Umbilical cord (tissue), 2 donors: ENCODE results near the gene TMEM132A. TPM values are rescaled to one million over a fixed set of nuclear protein-coding genes. Genes with fewer than 3 reads are reported as not detected.
"Not testable (repeated sequence)": the region's sequence is repeated elsewhere in the genome, so short reads cannot be mapped to it uniquely, and the experiment has no call there.

ENCODE experiments used
- DNase-seq: peaks from one replicate; pipeline ENCODE4 v3.0.0-alpha.2; 2015; ENCODE audit warnings: low spot score
- total RNA-seq: library from RNA; depleted of rRNA; stranded (reverse); fragments of >200 nt; gene quantifications from one replicate; pipeline ENCODE4 v1.2.3, GENCODE V29; 2014; ENCODE audit warnings: low replicate concordance; ENCODE audit not compliant: insufficient read depth

The TMEM132A gene
- total RNA-seq, 1 donor from 2014 or later, result 33.5 TPM

DNA sequence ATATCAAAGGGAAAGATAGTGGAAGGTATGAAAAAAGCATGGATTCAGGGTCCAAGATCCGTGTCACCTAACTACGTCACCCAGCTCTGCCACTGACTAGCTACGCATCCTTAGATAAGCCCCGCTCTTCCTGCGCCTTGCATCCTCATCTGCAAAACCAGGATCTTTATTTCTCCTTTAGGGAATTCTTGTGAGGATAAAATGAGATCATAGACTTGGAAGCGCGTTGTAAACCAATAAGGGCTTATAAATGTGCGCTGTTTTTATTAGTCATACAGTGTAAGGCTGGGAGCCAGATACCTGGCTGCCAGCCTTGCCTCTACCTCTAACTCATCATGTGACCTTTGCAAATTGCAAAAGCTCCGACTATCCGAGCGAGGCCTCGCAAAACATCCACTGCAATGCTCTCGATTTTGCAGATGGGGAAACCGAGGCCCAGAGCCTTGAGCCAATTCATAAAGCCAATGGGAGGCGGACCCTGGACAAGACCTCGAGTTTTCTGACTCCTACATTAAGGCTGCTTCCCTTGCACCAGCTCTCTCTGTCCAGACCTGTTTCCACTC is 18.6 kb upstream of the TMEM132A start:
- no peak for DNase-seq

DNA sequence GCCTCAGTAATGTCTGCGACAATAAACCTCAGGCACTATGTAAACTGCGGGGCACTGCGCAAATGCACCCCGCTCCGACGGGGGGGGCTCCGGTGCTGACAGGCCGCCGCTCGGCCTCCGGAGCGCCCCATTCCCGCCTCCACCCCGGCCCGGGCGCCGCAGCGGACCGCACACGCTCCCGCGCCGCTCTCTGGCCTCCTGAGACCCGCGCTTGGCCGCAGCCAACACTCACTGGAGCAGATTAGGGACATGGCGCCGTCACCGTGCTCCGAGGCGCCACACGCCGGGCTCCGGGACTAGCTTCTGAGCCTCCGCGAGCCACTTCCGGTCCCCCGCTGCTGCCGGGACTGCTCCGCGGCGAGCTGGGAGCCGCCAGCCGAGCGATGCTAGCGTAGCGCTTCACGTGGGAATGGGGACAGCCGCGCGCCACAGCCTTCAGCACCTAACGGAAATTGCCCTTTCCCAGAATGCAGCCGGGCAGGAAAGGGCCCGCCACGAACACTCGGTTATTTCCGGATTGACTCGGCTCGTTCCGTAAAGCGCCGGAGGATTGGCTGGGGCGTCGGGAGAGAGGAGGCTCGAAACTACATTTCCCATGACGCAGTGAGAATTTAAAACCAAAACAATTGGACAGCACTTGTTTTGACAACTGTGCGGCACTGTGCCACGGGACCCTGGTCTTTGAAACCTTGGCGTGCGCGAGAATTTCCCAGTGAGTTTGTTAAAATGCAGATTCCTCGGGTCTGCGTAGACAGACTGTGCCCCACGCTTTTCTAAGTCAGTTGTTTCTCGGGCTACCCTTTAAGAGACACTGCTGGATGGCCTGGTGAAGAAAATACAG is 17.9 kb upstream of the TMEM132A start, which contains the start of gene PRPF19:
Gene PRPF19 (minus strand): TSS at position 454 of the 841 bp plus-strand sequence. CDS start 203 bp downstream, at position 251.
- peak; percentile 99 for DNase-seq

DNA sequence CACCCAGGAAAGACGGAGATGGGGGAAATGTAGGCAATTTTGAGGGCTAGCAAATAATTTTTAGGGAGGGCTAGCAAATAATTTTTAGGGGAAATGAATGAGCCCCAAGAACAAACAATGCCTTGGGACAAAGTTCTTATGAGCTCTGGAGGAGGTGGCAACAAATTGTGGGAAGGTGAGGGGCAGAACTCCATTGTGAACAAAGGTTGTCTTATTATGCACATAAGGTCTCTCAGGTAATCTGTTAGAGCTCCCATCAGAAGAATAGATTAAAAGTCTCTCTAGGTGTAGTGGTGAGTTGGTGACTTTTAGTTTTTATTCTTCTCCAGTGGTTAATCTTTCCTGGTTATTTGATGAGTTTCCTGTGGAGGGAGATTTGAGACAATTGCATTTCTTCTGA is 15.5 kb upstream of the TMEM132A start:
- no peak for DNase-seq

DNA sequence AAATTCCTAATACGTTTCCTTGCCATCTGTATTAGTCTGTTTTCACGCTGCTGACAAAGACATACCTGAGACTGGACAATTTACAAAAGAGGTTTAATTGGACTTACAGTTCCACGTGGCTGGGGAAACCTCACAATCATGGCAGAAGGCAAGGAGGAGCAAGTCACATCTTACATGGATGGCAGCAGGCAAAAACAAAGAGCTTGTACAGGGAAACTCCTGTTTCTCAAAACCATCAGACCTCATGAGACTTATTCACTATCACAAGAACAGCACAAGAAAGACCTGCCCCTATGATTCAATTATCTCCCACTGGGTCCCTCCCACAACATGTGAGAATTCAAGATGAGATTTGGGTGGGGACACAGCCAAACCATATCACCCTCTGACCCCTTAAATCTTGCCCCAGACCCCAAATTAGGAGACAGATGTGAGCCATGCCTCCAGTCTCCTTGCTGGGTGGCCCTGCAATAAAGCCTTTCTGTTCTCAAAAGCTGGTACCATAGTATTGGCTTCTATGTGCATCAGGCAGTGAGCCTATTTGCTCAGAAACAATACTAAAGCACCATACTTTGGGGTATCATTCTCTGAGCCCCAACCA is 14.5 kb upstream of the TMEM132A start:
- not testable (repeated sequence) for DNase-seq

DNA sequence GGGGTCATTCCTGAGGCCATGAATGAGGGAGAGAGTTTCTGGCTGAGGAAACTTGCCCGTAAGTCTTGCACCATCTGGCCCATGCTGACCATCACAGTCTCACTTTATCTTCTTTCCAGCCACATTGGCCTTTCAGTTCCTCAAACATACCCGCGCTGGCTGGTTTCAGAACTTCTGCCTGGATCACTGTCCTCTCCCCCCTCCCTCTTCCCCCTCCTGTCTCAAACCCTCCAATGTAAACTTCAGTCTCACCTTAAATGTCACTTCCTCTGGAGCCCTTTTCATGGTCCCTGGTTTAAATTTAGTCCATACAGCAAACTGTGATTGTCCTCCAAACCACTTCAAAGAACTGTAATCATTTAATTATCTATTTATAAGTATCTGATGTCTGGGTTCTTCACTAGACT is 14.0 kb upstream of the TMEM132A start:
- DNase-seq, result peak; percentile 41

DNA sequence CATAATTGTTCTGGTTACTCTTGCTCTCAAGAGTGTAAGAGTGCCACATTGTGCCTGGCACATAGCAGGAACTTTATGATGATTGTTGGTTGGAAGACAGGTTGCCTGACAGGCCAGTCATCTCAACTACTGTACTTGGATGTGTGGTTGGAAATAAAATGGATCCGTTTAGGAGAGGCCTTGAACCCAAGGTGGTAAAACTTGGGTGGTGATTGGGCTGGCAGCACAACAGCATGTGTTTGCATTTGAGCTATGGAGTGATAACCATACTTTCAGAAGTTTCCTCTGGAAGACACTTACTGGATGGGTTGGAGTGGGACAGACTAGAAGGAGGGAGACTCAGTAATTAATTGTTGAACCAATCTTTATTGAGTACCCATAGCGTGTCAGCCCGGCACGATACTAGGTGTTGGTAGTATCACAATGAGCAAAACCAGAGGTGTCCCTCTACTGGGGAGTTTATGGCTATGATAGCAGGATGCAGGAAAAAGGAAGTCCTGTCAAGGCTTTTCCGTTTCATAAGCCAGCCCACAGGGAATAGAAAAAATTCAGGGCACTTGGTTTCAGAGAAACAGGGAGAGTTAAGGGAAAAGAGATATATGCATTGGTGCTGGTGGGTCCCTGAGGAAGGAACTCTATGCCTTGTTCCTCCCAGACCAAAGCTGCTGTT is 13.4 kb upstream of the TMEM132A start:
- DNase-seq, result no peak

DNA sequence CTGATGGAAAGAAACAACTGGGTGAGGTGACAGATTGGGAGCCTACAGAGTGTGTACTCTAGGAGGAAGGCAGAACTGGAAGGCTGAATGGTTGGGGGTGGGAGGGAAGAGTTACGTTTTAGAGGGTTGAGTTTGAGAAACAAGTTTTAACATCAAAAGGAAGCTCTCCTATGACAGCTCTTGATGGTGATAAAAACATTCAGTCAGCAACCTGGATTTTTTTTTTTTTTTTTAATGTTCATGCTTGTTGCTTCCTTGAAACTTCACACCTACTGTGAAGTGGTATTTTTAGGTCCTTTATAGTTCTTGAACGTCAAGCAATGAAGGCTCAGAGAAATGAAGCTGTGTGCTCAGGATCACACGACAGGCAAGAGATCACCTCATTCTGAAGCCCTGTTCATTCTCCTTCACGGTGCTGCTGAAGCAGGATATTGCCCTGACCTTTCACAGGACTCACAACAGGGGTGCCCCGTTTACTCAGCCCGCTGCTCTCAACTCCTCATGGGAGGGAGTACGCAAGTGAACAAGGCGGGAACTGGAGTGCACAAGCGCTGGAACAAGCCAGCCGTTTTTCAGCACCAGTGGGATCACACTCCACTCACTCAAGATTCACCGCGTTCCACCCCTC is 11.9 kb upstream of the TMEM132A start:
- DNase-seq, result no peak

DNA sequence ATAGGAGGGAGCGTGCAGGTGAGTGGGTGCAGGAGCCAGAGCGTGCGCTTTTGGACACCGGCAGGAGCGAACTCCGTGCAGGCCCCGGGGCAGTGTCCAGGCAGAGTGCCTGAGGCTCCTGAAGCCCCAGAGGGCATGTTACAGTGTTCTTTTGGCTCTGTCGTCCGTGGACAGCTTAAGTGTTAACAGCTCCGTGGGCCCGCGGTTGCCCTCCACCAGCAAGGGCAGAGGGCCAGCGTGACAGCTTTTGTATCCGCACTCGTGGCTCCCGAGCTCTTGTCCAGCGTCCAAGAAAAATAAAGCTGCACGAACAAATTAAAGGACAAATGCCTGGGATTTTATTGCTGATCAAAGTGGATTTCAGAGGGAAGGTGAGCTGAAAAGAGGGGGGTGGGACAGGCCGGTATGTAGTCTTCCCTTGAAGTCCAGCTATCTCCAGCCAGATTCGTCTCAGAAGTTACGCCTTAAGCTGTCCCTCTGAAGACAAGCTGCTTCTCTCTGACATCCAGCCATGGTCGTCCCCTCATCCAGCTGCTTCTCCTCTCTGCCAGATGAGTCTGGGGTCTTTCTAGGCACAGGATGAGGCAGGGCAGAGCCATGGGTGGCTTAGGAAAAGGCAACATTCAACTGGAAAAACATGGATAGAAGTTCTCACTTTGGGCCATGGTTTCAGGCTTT is 11.3 kb upstream of the TMEM132A start:
- no peak for DNase-seq

DNA sequence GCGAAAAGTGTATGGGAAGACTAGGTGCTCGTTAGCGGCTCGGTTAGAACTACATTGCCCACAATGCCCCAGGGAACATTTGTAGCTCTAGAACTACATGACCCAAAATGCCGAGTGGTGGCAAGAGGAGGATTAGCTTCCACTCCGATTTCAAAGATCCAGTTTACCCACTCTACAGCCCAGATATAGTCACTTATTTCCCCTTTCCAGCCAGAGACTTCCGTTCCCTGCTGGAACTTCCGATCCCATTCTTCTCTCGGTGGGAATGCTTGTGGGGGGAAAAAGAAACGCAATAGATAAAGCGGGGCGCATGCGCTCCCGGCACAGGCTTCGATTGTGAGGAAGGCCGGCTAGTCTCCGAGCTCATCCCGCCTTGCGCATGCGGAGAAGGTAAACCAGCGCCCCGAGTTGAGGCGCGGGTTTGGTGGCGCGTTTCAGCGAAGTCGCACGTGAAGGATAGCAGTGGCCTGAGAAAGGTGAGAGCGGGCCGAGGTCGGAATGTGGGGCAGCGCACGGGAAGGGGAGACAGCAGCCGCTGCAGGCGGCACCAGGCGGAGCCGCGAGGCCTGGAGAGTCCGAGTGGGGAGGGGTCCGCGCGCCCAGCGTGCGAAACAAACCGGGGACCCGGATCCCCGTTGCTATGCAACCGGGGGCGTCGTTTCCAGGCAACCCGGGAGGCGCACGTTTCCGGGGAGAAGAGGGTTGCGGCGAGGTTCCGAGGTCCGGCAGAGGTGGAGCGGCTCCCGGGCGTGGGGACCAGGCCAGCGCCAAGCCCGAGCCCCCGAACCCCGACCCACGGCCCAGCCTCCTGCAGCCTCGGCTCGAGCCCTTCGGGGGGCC is 10.2 kb upstream of the TMEM132A start, which contains the start of gene TMEM109:
Gene TMEM109 (plus strand): TSS at position 366 of the 840 bp plus-strand sequence. CDS start 5,536 bp downstream, outside the sequence.
- peak; percentile 97 for DNase-seq

DNA sequence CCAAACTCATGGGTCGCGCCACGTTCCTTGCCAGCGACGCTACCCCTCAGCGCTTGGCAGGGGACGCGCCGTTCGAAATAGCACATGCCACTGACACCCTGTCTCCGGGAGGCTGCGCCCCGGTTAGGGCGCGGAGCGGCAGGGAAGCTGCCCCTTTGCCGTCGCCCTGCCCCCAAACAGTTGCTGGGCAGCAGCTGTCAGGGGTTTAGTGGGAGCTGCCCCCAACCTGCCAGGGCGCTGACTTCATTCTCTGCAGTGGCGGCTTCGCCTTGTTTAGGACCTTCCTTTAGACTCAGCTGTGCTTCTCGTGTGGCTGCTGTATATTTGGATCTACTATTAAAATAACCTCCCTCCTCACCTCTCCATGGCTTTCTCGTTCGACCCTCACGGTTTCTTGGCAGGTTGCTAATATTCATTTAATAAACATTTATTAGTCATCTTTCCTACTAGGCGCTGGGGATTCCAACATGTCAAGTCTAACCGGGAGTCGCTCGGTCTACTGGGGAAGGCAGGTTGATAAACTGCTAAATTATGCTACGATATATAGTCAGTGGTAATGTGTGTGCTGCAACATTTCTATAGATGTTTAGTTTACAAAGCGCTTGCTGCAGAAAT is 9.5 kb upstream of the TMEM132A start:
- DNase-seq, result peak; percentile 44

DNA sequence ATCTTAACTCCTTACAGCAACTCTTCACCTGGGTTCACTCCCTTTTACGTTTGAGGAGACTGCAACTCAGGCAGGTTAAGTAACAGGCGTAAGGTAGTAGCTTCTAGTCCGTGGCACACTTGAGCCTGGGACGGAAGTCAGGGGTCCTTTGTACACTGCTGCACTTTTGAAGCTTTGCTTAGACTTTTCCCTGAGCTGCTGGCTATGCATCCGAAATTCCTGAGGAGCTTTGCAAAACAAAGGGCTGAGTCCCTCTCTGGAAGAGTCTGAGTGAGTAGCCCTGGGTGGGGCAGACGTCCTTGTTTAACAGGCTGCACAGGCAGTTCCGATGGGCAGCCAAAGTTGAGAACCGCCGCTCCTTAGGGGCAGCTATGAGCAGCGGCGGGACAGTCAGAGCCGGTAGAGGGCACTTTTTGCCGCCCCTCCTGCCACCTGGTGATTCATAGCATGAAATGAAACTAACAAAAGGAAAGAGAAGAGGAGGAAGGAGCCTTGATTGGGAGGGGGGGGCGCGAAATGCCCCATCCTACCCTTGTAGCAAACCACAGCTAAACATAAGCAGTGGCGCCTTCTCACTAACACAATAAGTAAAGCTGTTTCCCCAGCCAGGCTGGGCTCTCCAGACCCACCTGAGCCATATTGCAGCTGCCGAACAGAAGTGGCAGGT is 8.9 kb upstream of the TMEM132A start:
- peak; percentile 67 for DNase-seq

DNA sequence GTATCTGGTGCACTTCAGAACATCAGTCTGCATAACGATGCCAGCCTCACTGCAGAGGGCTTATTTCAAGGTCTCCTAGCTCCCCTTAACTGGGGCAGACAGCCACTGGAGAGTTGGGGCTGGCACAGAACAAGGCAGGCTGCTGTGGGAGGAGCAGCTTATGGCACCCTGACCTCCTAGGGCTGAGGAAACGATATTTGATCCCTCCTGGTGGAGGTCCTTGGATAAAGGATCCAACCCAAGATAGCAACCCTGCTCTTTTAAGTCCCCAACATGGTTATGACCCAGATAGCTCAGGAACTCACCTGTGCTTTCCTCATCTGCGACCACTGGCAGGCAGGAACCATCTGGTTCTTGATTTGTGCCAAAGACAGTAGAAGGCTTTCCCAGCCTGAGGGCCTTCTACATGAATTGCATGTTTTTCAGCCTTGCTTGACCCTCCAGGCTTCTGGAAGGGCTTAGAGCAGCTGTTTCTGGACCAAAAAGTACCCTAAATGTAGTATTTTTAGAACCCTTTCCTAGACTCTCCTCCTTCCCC is 7.5 kb upstream of the TMEM132A start:
- DNase-seq, result no peak

DNA sequence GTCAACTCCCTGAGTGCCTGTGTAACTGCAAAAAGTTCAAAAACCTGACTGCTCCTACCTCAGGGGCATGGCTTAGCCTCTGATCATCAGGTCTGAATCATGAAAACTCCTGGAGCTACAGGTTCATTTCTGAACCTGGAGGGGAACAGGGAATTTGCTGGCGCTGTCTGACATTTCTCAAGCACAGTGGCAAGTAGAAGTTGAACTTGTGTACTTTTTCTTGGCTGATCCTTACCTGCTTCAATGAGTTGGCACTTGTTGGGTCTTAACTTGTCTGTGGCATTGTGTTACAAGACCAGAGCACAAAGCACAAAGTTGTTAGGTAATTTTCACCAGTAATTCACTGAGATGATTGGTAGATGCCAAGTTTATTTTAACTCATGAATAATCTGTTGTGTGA is 7.0 kb upstream of the TMEM132A start:
- no peak for DNase-seq

DNA sequence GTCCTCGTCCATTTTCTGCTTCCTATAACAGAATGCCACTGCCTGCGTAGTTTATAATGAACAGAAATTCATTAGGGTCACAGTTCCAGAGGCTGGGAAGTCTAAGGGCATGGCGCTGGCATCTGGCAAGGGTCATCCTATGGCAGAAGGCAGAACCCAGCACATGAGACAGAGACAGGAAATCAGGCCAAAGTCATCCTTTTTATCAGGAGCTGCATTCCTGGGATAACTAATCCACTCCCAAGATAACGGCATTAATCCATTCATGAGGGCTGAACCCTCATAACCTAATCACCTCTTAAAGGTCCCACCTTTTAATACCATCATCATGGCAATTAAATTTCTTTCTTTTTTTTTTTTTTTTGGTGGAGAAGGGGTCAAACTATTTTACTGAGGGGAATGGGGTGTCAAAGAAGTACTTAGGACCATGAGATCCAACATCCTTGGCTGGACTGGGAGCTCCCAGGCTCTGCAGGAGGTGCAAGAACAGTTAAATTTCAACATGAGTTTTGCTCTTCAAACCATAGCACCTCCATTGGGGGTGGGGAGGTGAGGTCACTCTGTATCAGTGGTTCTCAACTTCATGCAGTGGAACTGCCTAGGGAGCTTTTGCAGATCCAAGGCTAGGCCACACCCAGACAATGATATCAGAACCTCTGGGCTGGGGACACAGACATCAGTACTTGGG is 5.9 kb upstream of the TMEM132A start:
- DNase-seq, result no peak

DNA sequence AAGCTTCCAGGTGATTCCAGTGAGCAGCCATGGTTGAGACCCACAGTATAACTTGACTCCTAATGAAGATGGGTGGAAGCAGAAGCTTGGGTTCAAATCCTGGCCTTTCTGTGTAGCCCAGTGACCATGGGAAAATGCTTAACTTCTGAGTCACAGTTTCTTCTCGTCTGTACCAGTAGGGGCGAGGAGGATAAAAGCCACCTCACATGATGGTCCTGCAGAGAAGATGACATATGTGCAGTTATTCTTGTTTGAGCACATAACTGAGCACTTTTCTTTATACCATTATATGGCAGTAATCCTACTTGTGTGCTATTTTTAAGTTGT is 5.4 kb upstream of the TMEM132A start:
- no peak for DNase-seq

DNA sequence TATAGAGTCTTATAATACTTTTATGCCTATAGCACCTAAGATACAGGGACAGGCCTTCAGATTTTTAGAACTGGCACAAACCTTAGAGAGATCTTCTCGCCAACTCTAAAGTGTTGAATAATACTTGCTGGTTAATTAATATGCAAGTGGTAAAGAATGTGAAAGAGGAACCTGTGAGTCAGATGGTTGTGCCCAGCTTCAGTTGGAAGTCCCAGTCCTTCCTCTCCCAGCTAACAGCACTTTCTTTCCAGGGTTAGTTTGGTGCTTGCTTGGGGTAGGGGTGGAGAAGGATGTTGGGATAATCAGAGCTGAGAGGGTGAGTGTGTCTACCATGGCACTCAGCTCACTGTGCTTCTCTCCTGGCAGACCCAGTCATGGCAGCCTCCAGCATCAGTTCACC is 4.9 kb upstream of the TMEM132A start:
- no peak for DNase-seq

DNA sequence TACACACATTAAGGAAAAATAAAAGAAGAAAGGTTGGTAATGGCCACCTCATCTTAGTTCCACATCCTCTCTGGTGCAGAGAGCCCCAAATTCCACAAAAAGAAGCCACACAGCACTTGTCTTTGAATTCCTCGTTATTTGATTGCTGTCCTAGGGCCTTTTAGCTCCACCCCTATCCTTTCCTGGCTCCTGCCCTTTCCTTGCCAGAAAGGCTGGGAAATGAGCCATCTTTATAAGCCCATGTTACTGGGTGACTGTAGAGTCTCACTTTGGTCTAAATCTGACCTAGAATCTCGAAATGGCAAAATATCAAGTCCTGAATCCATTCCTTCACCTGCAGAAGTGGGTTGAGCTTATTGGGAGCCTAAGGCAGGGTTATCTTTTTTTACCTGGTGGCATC is 4.3 kb upstream of the TMEM132A start:
- no peak for DNase-seq

DNA sequence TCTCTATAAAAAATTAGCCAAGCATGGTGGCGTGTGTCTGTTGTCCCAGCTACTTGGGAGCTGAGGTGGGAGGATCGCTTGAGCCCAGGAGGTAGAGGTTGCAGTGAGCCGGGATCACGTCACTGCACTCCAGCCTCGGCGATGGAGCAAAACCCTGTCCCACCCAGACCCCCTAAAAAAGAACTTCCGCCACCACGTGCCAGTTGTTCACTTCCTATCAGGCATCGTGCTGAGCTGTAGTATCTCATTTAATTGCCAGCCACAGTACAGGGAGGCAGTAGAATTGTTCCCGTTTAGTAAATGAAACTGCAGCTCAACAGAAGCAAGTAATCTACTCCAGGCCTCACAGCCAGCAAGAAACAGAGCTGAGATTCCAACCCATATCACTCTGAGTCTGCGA is 3.0 kb upstream of the TMEM132A start:
- no peak for DNase-seq
